ENCODE data around the gene SYTL3.

- no peak for TF ChIP-seq CTCF (IDR thresholded peaks at IDR 0.05)
- no peak for TF ChIP-seq POLR2A (IDR thresholded peaks at IDR 0.05)
Measured at GRCh38 chr6:158770533-158771330, 120.9 kb downstream of the SYTL3 start.

Data from upper lobe of left lung (tissue), 4 donors.